ENCODE measurements around the gene SULT2B1. TPM values are rescaled to one million over a fixed set of nuclear protein-coding genes. Genes with fewer than 3 reads are reported as not detected.

SULT2B1 gene
- total RNA-seq, 1 donor from 2014 or later = not detected

- no peak for DNase-seq (ENCODE audit: low read depth)
Observed at GRCh38 chr19:48600679-48601417, 48.9 kb downstream of the SULT2B1 start.

GRCh38 chr19:48603001-48603400 lies 51.0 kb downstream of the SULT2B1 start:
- DNase-seq (ENCODE audit: low read depth) = no peak

- DNase-seq (ENCODE audit: low read depth) = no peak
Observed at GRCh38 chr19:48603449-48603848, 51.5 kb downstream of the SULT2B1 start.

GRCh38 chr19:48603850-48604249 lies 51.9 kb downstream of the SULT2B1 start:
- no peak for DNase-seq (ENCODE audit: low read depth)

- no peak for DNase-seq (ENCODE audit: low read depth)
Observed at GRCh38 chr19:48606463-48607358, 54.7 kb downstream of the SULT2B1 start, which contains the start of gene SPACA4. TSS of gene SPACA4 (plus strand) at chr19:48606742. CDS start at chr19:48606979, 237 bp downstream.

GRCh38 chr19:48607359-48607755 lies 55.4 kb downstream of the SULT2B1 start:
- DNase-seq (ENCODE audit: low read depth) = no peak

- DNase-seq (ENCODE audit: low read depth) = no peak
Observed at GRCh38 chr19:48608798-48609263, 56.9 kb downstream of the SULT2B1 start.

GRCh38 chr19:48609571-48610108 lies 57.7 kb downstream of the SULT2B1 start:
- no peak for DNase-seq (ENCODE audit: low read depth)

GRCh38 chr19:48611872-48612271 lies 59.9 kb downstream of the SULT2B1 start:
- DNase-seq (ENCODE audit: low read depth) = no peak

GRCh38 chr19:48613024-48613851 lies 61.3 kb downstream of the SULT2B1 start:
- DNase-seq (ENCODE audit: low read depth) = no peak

- no peak for DNase-seq (ENCODE audit: low read depth)
Observed at GRCh38 chr19:48613852-48614435, 62.0 kb downstream of the SULT2B1 start.

- DNase-seq (ENCODE audit: low read depth) = no peak
Observed at GRCh38 chr19:48614436-48615230, 62.7 kb downstream of the SULT2B1 start, which contains the start of gene FAM83E. TSS of gene FAM83E (minus strand) at chr19:48615076. CDS start at chr19:48613372, 1,704 bp downstream.

- no peak for DNase-seq (ENCODE audit: low read depth)
Observed at GRCh38 chr19:48615231-48616040, 63.5 kb downstream of the SULT2B1 start.

GRCh38 chr19:48616041-48616436 lies 64.1 kb downstream of the SULT2B1 start:
- DNase-seq (ENCODE audit: low read depth) = no peak

- DNase-seq (ENCODE audit: low read depth) = no peak
Observed at GRCh38 chr19:48616491-48617056, 64.6 kb downstream of the SULT2B1 start.

GRCh38 chr19:48617146-48617937 lies 65.4 kb downstream of the SULT2B1 start:
- DNase-seq (ENCODE audit: low read depth) = no peak

- no peak for DNase-seq (ENCODE audit: low read depth)
Observed at GRCh38 chr19:48618278-48618915, 66.4 kb downstream of the SULT2B1 start.
